ENCODE data around the gene KCTD5. TPM values are rescaled to one million over a fixed set of nuclear protein-coding genes. Genes with fewer than 3 reads are reported as not detected.

KCTD5 gene
- total RNA-seq, 3 donors from 2014 or later (not counting 1 experiment from before 2014, with no cell fraction given), result 34.2 to 37.9 (median 36.5) TPM

- intact Hi-C loops (cut with micrococcal nuclease), result loop anchor here (5.0 kb wide), 1 partner anchor 42 kb away; the partner anchor contains the start of gene KCTD5
- Histone ChIP-seq H3K4me1 (ENCODE audit: control insufficient read depth, insufficient read depth, low read length) (peaks cover 11% of the 10 kb centered on the region), H3K27me3 (ENCODE audit: control insufficient read depth, insufficient read depth, low read length) (no peaks in the 10 kb centered on the region), H3K27ac (ENCODE audit: low read length) (no peak overlapping the region), H3K9me3 (ENCODE audit: control insufficient read depth, insufficient read depth, low read length) (no peaks in the 10 kb centered on the region), H3K36me3 (ENCODE audit: control insufficient read depth, insufficient read depth, low read length) (no peaks in the 10 kb centered on the region), H3K4me3 (ENCODE audit: low read length) (no peak overlapping the region)
- H3K27me3 Mint-ChIP-seq (ENCODE audit: low read depth in 2 of 2), result peaks cover 4 to 7% of the 10 kb centered on the region in 2 donors
- no peaks in the 10 kb centered on the region for H3K9me3 Mint-ChIP-seq
- H3K36me3 Mint-ChIP-seq, result no peaks in the 10 kb centered on the region
- TF ChIP-seq, protein P1, sequence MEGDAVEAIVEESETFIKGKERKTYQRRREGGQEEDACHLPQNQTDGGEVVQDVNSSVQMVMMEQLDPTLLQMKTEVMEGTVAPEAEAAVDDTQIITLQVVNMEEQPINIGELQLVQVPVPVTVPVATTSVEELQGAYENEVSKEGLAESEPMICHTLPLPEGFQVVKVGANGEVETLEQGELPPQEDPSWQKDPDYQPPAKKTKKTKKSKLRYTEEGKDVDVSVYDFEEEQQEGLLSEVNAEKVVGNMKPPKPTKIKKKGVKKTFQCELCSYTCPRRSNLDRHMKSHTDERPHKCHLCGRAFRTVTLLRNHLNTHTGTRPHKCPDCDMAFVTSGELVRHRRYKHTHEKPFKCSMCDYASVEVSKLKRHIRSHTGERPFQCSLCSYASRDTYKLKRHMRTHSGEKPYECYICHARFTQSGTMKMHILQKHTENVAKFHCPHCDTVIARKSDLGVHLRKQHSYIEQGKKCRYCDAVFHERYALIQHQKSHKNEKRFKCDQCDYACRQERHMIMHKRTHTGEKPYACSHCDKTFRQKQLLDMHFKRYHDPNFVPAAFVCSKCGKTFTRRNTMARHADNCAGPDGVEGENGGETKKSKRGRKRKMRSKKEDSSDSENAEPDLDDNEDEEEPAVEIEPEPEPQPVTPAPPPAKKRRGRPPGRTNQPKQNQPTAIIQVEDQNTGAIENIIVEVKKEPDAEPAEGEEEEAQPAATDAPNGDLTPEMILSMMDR (IDR thresholded peaks at IDR 0.05), result no peak
- ATAC-seq, result no peak
- DNase-seq, result no peak
- H3K4me1 Mint-ChIP-seq, result no peaks in the 10 kb centered on the region
- H3K4me3 Mint-ChIP-seq, result no peak overlapping the region
- no peak overlapping the region for H3K27ac Mint-ChIP-seq
- 79% methylated on average over 5 of the region's 7 CpGs for WGBS (ENCODE audit: insufficient coverage)
Observed at GRCh38 chr16:2724088-2724676, 41.9 kb downstream of the KCTD5 start.

GRCh38 chr16:2724816-2725348 lies 42.6 kb downstream of the KCTD5 start:
- H3K4me1 Mint-ChIP-seq, result no peaks in the 10 kb centered on the region
- H3K9me3 Mint-ChIP-seq, result no peaks in the 10 kb centered on the region

GRCh38 chr16:2726923-2727322 lies 44.6 kb downstream of the KCTD5 start:
- Mint-ChIP-seq H3K36me3 (no peaks in the 10 kb centered on the region), H3K27ac (no peak overlapping the region), H3K4me1 (no peaks in the 10 kb centered on the region), H3K27me3 (ENCODE audit: low read depth in 2 of 2) (peaks cover 4 to 7% of the 10 kb centered on the region in 2 donors), H3K9me3 (no peaks in the 10 kb centered on the region), H3K4me3 (no peak overlapping the region)
- H3K4me1 ChIP-seq (ENCODE audit: control insufficient read depth, insufficient read depth, low read length), result no peaks in the 10 kb centered on the region
- no peaks in the 10 kb centered on the region for H3K9me3 ChIP-seq (ENCODE audit: control insufficient read depth, insufficient read depth, low read length)
- DNase-seq, result no peak
- intact Hi-C loops (cut with micrococcal nuclease), result no loop called here
- no peak overlapping the region for H3K27ac ChIP-seq (ENCODE audit: low read length)
- whole genome bisulfite sequencing (ENCODE audit: insufficient coverage), result 89% methylated on average over 5 of the region's 5 CpGs
- H3K27me3 ChIP-seq (ENCODE audit: control insufficient read depth, insufficient read depth, low read length), result no peaks in the 10 kb centered on the region
- ATAC-seq, result no peak
- no peak overlapping the region for H3K4me3 ChIP-seq (ENCODE audit: low read length)
- no peaks in the 10 kb centered on the region for H3K36me3 ChIP-seq (ENCODE audit: control insufficient read depth, insufficient read depth, low read length)
- TF ChIP-seq, protein P1 (IDR thresholded peaks at IDR 0.05), result no peak

More at GRCh38 chr16:2724816-2725348, 42.6 kb downstream of the KCTD5 start:
- Histone ChIP-seq H3K27me3 (ENCODE audit: control insufficient read depth, insufficient read depth, low read length) (no peaks in the 10 kb centered on the region), H3K4me3 (ENCODE audit: low read length) (no peak overlapping the region), H3K4me1 (ENCODE audit: control insufficient read depth, insufficient read depth, low read length) (peaks cover 11% of the 10 kb centered on the region), H3K27ac (ENCODE audit: low read length) (no peak overlapping the region), H3K9me3 (ENCODE audit: control insufficient read depth, insufficient read depth, low read length) (no peaks in the 10 kb centered on the region), H3K36me3 (ENCODE audit: control insufficient read depth, insufficient read depth, low read length) (no peaks in the 10 kb centered on the region)
- no peak overlapping the region for H3K27ac Mint-ChIP-seq
- H3K4me3 Mint-ChIP-seq, result no peak overlapping the region
- DNase-seq, result no peak
- H3K27me3 Mint-ChIP-seq (ENCODE audit: low read depth in 2 of 2), result peaks cover 4 to 7% of the 10 kb centered on the region in 2 donors
- no peaks in the 10 kb centered on the region for H3K36me3 Mint-ChIP-seq
- no peak for ATAC-seq
- WGBS (ENCODE audit: insufficient coverage), result 77% methylated on average over 16 of the region's 16 CpGs
- intact Hi-C loops (cut with micrococcal nuclease), result loop anchor here (5.0 kb wide), 1 partner anchor 43 kb away; the partner anchor contains the start of gene KCTD5
- TF ChIP-seq, protein P1 (IDR thresholded peaks at IDR 0.05), result no peak

Data from natural killer cell (primary cell).